ENCODE data around the gene TLE5.

TLE5 gene, protein sequence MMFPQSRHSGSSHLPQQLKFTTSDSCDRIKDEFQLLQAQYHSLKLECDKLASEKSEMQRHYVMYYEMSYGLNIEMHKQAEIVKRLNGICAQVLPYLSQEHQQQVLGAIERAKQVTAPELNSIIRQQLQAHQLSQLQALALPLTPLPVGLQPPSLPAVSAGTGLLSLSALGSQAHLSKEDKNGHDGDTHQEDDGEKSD

GRCh38 chr19:3062165-3063105, at the start of gene TLE5:
TSS of gene TLE5 (minus strand) at chr19:3062495. CDS start at chr19:3062200, 295 bp downstream.
- peak; percentile 42 for DNase-seq

DNA sequence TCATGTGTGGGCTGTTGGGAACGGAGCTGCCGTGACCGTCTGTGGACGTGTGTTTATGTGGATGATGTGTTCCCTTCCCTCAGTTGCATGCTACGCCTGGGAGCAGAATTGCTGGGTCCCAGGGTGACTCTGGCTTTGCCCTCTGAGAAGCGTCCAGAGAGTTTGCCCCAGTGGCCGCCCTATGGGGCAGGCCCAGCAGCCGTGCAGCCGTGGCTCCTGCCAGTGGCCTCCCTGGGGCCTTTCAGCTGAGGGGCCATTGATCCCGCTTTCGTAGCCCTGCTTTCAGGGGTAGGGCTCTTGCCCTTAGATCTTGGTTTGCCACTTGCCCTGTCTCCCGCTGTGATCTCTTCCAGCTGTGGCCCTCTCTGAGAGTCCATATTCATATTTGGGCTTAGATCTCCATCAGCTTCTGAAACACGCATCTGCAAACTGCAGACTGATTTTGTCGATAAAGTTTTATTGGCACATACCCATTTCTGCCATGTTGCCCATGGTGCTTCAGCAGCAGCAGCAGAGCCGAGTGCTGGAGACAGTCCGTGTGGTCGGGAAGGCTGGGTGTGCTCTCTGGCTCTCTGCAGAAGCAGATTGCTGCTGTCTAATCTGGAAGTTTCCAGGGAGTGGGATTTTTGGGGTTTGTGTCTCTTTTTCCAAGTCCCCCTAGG, 49.4 kb upstream of the TLE5 start:
- DNase-seq: no peak

- DNase-seq: no peak
These were observed 48.0 kb upstream of the TLE5 start for GRCh38 chr19:3110126-3110825.

DNA sequence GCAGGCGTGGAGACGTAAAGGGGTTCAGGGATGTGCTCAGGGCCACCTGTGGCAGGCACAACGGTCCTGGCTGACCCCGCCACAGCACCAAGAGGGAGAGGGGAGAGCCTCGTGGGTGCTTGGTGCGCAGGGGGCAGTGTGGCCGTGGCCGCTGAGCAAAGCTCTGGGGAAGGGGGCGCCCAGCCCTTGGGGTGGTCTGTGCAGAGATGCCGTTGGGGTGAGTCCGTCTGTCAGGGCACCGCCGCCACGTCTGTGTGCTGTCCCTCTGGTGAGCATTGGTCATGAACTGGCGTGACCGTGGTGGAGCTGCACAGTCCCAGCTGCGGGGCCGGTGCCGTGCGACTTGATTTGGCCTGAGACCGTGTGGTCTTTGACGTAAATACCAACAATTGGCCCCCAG, 47.2 kb upstream of the TLE5 start:
- no peak for DNase-seq

DNA sequence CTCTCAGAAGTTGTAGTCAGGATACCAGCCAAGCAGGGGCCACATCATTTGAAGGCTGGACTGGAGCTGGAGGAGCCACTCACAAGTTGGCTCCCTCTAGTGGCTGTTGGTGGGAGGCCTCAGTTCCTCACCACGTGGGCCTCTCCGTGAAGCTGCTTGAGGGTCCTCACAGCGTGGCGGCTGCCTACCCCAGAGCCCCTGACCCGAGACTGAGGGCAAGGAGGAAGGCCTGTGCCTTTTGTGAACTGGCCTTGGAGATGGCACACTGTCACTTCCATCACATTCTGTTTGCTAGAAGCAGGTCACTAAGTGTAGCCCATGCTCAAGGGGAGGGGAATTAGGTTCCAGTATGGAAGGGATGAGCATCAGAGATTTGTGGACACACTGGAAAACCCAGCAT, 46.5 kb upstream of the TLE5 start:
- DNase-seq: peak; percentile 32

DNA sequence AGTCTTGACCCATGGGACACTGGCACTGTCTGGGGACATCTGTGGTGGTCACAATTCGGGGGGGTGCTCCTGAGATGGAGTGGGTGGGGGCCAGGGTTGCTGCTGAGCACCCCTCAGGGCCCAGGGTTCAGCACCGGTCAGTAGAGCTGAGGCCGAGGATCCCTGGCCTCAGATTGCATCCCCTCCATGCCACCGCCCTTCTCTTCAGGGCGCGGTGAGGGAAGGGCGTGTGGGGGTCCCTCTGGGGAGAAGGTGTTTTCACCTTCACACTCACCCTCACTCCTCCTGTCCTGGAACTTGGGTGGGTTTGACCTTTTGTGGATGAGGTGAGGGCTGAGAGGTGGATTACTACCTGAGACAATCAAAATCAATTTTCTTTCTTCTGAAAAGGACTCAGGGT, 45.4 kb upstream of the TLE5 start:
- no peak for DNase-seq

GRCh38 chr19:3106509-3107141, 44.3 kb upstream of the TLE5 start:
- DNase-seq: no peak

DNA sequence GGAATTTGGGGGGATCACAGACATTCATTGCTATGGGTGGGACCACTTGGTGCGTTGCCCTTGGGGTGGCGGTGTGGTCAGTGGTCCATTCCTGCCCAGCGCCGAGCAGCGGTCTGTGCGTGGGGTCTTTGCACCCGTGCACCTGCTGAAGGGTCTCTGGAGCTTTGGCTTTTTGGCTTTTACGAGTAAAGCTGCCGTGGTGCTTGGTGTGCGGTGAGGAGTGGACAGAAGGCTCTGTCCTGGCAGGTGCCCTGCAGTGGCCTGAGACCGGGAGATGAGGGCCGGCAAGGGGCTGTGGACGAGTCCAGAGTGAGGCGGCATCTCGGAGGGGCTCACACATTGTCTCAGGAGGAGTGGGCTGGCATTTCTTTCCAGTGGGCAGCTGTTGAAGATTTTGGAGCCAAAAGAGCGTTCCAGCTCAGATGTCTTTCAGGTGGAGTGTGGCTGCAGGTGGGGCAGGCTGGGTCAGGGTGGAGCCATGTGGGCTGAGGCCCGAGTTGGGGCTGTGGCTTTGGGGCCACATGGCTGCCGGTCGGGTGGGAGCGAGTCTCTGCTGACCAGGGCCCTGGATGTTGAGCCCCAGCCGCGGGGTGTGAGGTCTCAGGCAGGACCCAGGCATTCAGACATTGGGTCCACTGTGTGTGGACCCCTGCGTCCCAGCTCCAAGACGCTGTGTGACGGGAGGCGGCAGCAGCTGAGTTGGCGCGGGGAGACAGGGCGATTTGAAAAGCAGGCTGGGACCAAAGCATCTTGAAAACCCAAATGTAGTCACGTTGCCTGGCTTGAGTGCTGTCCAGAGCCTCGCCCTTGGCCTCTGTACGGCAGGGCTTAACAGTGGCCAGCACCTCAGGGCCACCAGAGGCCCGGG, 43.6 kb upstream of the TLE5 start:
- DNase-seq: no peak

DNA sequence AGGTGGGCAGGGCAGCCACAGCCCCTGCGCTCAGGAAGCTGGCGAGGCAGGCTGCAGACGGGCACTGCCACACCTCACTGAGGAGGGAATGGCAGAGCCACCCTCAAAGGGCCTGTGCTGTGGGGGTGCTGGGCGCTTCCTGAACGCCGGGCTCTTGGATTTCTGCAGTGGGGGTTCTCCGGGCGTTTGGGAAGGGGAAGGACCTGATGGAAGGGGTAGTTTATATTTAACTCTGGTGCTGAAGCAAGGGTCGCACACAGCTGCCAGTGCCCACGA, 42.4 kb upstream of the TLE5 start:
- DNase-seq: no peak

DNA sequence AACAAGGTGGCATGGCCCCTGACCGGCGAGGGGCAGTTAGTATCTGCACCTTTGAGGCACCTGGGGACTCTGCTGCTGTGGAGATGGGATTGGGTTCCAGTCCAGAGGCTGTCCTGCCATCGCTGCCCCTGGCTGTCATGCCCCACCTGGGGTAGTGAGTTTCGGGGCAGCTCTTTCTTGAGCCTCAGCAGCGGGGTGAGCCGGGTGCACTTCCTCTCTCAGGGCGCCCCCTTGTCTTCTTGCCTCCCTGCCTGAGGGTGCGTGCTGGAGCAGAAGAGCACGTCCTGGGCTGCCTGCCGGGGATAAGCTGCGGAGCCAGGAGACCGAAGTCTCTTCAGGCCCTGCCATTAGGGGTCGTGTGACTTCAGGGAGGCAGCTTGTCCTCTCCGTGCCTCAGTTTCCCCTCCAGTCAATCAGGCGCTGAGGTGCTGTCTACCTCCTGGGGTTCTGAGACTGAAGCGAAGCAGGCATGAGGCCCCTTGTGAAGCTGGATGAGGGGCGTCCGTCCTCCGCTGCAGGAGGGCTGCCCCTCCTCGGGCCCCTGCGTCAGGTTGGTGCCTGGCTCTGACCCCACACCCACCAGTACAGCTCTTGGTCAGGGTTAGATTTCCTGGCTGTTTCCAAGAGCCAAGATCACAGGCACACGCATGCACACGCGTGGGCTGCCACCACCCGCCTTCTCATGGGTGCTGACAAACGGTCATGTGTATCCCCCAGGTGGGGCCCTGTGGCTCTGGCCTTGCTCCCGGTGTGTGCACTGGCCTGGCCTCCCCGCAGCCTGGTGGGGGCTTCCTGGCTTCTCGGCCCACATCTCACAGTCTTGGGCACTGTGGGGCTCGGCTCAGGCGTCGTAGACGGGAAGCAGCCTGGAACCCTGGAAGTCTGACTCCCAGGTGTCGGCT, 40.2 kb upstream of the TLE5 start:
- DNase-seq: no peak

GRCh38 chr19:3100747-3101730, 38.7 kb upstream of the TLE5 start:
- no peak for DNase-seq

- DNase-seq: no peak
These were observed 38.0 kb upstream of the TLE5 start for GRCh38 chr19:3100331-3100730.

DNA sequence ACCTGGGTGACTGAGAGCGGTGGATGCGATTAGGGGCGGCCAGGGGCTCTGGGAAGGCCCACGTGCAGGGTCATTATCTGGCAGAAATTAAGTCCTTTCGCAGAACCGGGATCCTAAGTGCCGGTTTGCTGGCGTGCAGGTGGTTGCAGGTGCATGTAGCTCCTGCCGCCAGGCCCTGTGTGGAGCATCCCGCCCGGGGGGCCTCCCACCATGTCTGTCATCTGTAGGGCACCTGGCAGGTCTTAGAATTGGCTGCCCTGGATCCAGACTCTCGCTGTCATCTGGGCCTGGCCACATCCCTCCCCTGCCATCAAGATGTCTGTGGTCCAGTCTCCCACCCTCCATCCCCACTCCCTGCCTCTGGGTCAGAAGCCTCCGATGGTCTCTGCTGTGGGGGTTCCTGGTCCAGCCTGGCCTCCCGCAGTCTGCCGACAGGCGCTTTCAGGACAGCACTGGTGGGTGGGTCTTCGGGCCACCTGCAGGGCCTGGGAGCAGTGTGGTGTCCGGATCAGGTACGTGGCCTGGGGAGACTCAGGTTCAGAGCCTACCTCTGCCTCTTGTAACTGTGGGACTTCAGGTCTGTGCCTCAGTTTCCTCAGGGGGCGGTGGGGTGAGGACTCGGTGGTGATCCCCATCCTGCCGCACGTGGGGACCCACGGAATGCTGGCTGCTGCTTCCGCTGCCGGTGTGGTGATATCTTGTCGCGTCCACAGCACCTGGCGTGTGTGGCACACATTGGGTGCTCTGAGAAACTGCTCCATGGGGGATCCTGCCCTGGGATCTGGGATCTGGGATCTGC, 37.3 kb upstream of the TLE5 start:
- DNase-seq: no peak

GRCh38 chr19:3098515-3099346, 36.4 kb upstream of the TLE5 start:
- DNase-seq: no peak

DNA sequence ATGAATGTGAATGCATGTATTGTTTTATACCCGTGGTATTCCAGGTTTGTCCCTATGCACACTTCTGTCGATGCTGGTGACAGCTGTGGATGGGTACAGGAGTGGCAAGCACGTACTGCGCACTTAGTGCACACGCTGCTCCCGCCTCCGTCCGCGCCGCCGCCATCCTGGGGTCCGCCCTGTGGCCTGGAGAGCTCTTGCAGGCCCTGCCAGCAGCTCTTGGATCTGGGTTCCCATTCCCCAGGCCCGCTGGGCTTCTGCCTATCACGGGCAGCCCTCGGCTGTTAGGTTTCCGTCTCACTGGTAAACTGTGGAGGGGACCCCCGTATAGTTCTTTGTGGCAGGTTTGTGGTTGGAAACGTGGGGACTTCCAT, 35.8 kb upstream of the TLE5 start:
- no peak for DNase-seq

- no peak for DNase-seq
These were observed 35.2 kb upstream of the TLE5 start for GRCh38 chr19:3097442-3097871.

- DNase-seq: no peak
These were observed 34.6 kb upstream of the TLE5 start for GRCh38 chr19:3096902-3097326.
